HG03521 (cell line): Measurements from ENCODE around the gene CHRND.

Experiments used
- ATAC-seq: cut with Tn5 transposase; IDR thresholded peaks from one replicate; pipeline ENCODE4 v1.9.1; 2021; ENCODE audit warnings: mild to moderate bottlenecking, moderate library complexity; ENCODE audit not compliant: unreplicated experiment

The CHRND gene

GRCh38 chr2:232487385-232488096, 38.4 kb upstream of the CHRND start, which contains the start of gene ECEL1:
Gene ECEL1, minus strand, starts transcription at chr2:232487834. Its CDS starts 1,181 bp downstream, at chr2:232486653.
- ATAC-seq: no peak

GRCh38 chr2:232488097-232488711, 37.8 kb upstream of the CHRND start:
- no peak for ATAC-seq

- ATAC-seq: no peak
Measured at GRCh38 chr2:232488721-232489300, 37.1 kb upstream of the CHRND start.

- no peak for ATAC-seq
Measured at GRCh38 chr2:232489516-232490220, 36.3 kb upstream of the CHRND start.

GRCh38 chr2:232490221-232491138, 35.5 kb upstream of the CHRND start:
- ATAC-seq: no peak

GRCh38 chr2:232491139-232491780, 34.7 kb upstream of the CHRND start:
- ATAC-seq: no peak

- no peak for ATAC-seq
Measured at GRCh38 chr2:232492236-232492848, 33.6 kb upstream of the CHRND start.

- no peak for ATAC-seq
Measured at GRCh38 chr2:232492963-232493700, 32.8 kb upstream of the CHRND start.

GRCh38 chr2:232493701-232494474, 32.1 kb upstream of the CHRND start:
- no peak for ATAC-seq

- ATAC-seq: no peak
Measured at GRCh38 chr2:232494542-232494941, 31.4 kb upstream of the CHRND start.

- no peak for ATAC-seq
Measured at GRCh38 chr2:232495292-232495691, 30.7 kb upstream of the CHRND start.

GRCh38 chr2:232496501-232497270, 29.3 kb upstream of the CHRND start:
- ATAC-seq: no peak

- no peak for ATAC-seq
Measured at GRCh38 chr2:232497348-232497747, 28.6 kb upstream of the CHRND start.

- ATAC-seq: no peak
Measured at GRCh38 chr2:232498452-232498851, 27.5 kb upstream of the CHRND start.

GRCh38 chr2:232501331-232501771, 24.6 kb upstream of the CHRND start:
- ATAC-seq: no peak

- ATAC-seq: no peak
Measured at GRCh38 chr2:232501794-232502390, 24.1 kb upstream of the CHRND start.

- ATAC-seq: no peak
Measured at GRCh38 chr2:232502511-232502910, 23.4 kb upstream of the CHRND start.
